Islet precursor cell (in vitro differentiated cells): ENCODE measurements around the gene SERINC1.

Source experiments
- DNase-seq: peaks from one replicate; pipeline ENCODE4 v3.0.0-alpha.2; 2018

SERINC1 gene

GRCh38 chr6:122431780-122432179 is 39.8 kb downstream of the SERINC1 start:
- DNase-seq, result no peak

GRCh38 chr6:122429323-122429722 is 42.3 kb downstream of the SERINC1 start:
- DNase-seq, result no peak

GRCh38 chr6:122428781-122429180 is 42.8 kb downstream of the SERINC1 start:
- DNase-seq, result no peak

GRCh38 chr6:122426597-122426996 is 45.0 kb downstream of the SERINC1 start:
- no peak for DNase-seq

- DNase-seq, result no peak
These were observed 47.9 kb downstream of the SERINC1 start for GRCh38 chr6:122423734-122424133.

- no peak for DNase-seq
These were observed 48.9 kb downstream of the SERINC1 start for GRCh38 chr6:122422614-122423267.

GRCh38 chr6:122422003-122422402 is 49.6 kb downstream of the SERINC1 start:
- DNase-seq, result no peak

GRCh38 chr6:122416825-122417224 is 54.8 kb downstream of the SERINC1 start:
- no peak for DNase-seq

GRCh38 chr6:122412001-122412400 is 59.6 kb downstream of the SERINC1 start:
- DNase-seq, result no peak

- DNase-seq, result no peak
These were observed 62.7 kb downstream of the SERINC1 start for GRCh38 chr6:122408702-122409458.

- DNase-seq, result no peak
These were observed 63.4 kb downstream of the SERINC1 start for GRCh38 chr6:122408240-122408639.

GRCh38 chr6:122407712-122408111 is 63.9 kb downstream of the SERINC1 start:
- DNase-seq, result no peak

- no peak for DNase-seq
These were observed 65.4 kb downstream of the SERINC1 start for GRCh38 chr6:122406187-122406586.

- DNase-seq, result no peak
These were observed 66.2 kb downstream of the SERINC1 start for GRCh38 chr6:122405417-122405816.

GRCh38 chr6:122404444-122404843 is 67.2 kb downstream of the SERINC1 start:
- no peak for DNase-seq

GRCh38 chr6:122401104-122401503 is 70.5 kb downstream of the SERINC1 start:
- no peak for DNase-seq

- DNase-seq, result no peak
These were observed 71.0 kb downstream of the SERINC1 start for GRCh38 chr6:122400462-122401089.

- no peak for DNase-seq
These were observed 71.5 kb downstream of the SERINC1 start for GRCh38 chr6:122400121-122400450.

GRCh38 chr6:122399348-122400120 is 72.1 kb downstream of the SERINC1 start, which contains the start of gene HSF2:
TSS of gene HSF2 (plus strand) at chr6:122399652. CDS start at chr6:122399738, 86 bp downstream.
- DNase-seq, result peak; percentile 100

- no peak for DNase-seq
These were observed 72.6 kb downstream of the SERINC1 start for GRCh38 chr6:122399055-122399347.

- no peak for DNase-seq
These were observed 77.6 kb downstream of the SERINC1 start for GRCh38 chr6:122394016-122394415.

- no peak for DNase-seq
These were observed 78.2 kb downstream of the SERINC1 start for GRCh38 chr6:122393351-122393896.
